OCI-M2 (cell line): Measurements from ENCODE around the gene PLSCR2.
"Not testable (repeated sequence)": the region's sequence is repeated elsewhere in the genome, so short reads cannot be mapped to it uniquely, and the experiment has no call there.

Experiments used
- DNase-seq: peaks from one replicate; lab custom pipeline; 2025; ENCODE audit not compliant: unreplicated experiment; lab: John Stamatoyannopoulos, UW

Gene PLSCR2

GRCh38 chr3:146421819-146422759 lies 47.3 kb downstream of the PLSCR2 start:
- no peak for DNase-seq

GRCh38 chr3:146416366-146416765 lies 53.0 kb downstream of the PLSCR2 start:
- no peak for DNase-seq

GRCh38 chr3:146414010-146414409 lies 55.4 kb downstream of the PLSCR2 start:
- no peak for DNase-seq

- DNase-seq = not testable (repeated sequence)
Measured at GRCh38 chr3:146412711-146413110, 56.6 kb downstream of the PLSCR2 start.

GRCh38 chr3:146407956-146408355 lies 61.4 kb downstream of the PLSCR2 start:
- no peak for DNase-seq

- DNase-seq = no peak
Measured at GRCh38 chr3:146404436-146404835, 64.9 kb downstream of the PLSCR2 start.

GRCh38 chr3:146403792-146404191 lies 65.6 kb downstream of the PLSCR2 start:
- DNase-seq = no peak

- no peak for DNase-seq
Measured at GRCh38 chr3:146396792-146397191, 72.6 kb downstream of the PLSCR2 start.

- no peak for DNase-seq
Measured at GRCh38 chr3:146395164-146395563, 74.2 kb downstream of the PLSCR2 start.

- DNase-seq = no peak
Measured at GRCh38 chr3:146390957-146391356, 78.4 kb downstream of the PLSCR2 start.

- DNase-seq = no peak
Measured at GRCh38 chr3:146390006-146390772, 79.2 kb downstream of the PLSCR2 start.

- DNase-seq = no peak
Measured at GRCh38 chr3:146387566-146387965, 81.8 kb downstream of the PLSCR2 start.

GRCh38 chr3:146386936-146387335 lies 82.4 kb downstream of the PLSCR2 start:
- no peak for DNase-seq

GRCh38 chr3:146384786-146385185 lies 84.6 kb downstream of the PLSCR2 start:
- DNase-seq = no peak
